HG03432 (cell line): ENCODE results near the gene HSP90AB1.

ENCODE experiments used
- ATAC-seq: cut with Tn5 transposase; IDR thresholded peaks from one replicate; pipeline ENCODE4 v1.9.1; 2021; ENCODE audit warnings: mild to moderate bottlenecking, moderate library complexity; ENCODE audit not compliant: unreplicated experiment

The HSP90AB1 gene

GRCh38 chr6:44234101-44235025, 12.5 kb upstream of the HSP90AB1 start:
- no peak for ATAC-seq

- no peak for ATAC-seq
Measured at GRCh38 chr6:44235269-44235668, 11.6 kb upstream of the HSP90AB1 start.

DNA sequence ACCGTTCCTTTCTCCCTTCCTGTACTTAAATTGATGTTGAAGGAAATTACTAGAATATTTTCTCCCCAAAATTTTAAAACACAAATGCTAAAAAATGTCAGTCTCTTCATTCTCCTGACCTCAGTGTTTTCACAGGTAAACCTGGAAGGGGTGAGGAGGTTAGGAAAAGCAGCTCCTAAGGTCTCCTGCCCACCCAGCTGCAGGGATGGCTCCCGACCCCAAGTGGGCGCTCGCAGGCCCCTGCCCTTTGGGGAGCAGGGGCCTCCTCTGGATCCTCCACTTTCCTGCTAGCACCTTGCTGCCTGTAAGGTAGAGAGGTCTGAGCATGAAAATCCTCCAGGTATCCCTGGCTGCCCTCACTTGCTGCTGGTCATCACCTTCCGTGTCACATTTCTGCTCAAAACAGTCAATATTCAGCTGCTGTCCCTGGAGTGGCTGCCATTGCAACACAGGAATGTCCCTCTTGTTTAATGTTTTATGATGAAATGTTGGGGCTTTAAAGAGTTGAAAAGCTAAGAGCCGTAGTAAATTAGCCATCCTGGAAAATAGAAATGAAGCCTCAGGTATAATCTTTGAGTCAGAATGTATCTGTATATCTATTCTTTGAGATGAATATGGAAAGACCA, 10.9 kb upstream of the HSP90AB1 start:
- ATAC-seq, result no peak

GRCh38 chr6:44237021-44237812, 9.7 kb upstream of the HSP90AB1 start:
- ATAC-seq, result peak; percentile 77

GRCh38 chr6:44237813-44238433, 9.0 kb upstream of the HSP90AB1 start:
- peak; percentile 86 for ATAC-seq

GRCh38 chr6:44238687-44239350, 8.1 kb upstream of the HSP90AB1 start:
- no peak for ATAC-seq

- ATAC-seq, result no peak
Measured at GRCh38 chr6:44243345-44243744, 3.6 kb upstream of the HSP90AB1 start.

DNA sequence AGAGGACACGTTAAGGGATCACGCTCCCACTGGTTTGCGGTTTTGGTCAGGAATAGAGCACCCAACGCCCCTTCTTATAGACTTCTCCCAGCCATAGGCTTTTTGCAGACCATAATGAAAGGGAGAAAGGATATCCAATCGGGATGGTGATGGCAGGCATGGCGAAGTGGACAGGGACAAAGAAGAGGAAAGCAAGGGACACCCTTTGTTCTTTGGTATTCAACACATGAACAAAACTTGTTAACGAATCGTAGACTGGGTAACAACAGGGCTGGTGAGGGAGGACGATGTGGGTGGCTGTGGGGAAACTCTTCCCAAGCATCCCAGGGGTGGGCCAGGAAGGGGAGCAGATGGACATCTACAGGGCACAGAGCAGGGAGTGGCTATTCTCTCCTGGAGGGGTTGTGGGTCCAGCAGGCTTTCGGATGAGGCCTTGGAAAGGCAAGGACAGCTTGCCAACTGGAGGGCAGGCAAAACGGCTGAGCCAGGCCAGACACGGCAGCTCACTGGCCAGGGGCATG, 1.4 kb upstream of the HSP90AB1 start:
- no peak for ATAC-seq

- ATAC-seq, result peak; percentile 55
Measured at GRCh38 chr6:44245912-44246662, 814 bp upstream of the HSP90AB1 start.

DNA sequence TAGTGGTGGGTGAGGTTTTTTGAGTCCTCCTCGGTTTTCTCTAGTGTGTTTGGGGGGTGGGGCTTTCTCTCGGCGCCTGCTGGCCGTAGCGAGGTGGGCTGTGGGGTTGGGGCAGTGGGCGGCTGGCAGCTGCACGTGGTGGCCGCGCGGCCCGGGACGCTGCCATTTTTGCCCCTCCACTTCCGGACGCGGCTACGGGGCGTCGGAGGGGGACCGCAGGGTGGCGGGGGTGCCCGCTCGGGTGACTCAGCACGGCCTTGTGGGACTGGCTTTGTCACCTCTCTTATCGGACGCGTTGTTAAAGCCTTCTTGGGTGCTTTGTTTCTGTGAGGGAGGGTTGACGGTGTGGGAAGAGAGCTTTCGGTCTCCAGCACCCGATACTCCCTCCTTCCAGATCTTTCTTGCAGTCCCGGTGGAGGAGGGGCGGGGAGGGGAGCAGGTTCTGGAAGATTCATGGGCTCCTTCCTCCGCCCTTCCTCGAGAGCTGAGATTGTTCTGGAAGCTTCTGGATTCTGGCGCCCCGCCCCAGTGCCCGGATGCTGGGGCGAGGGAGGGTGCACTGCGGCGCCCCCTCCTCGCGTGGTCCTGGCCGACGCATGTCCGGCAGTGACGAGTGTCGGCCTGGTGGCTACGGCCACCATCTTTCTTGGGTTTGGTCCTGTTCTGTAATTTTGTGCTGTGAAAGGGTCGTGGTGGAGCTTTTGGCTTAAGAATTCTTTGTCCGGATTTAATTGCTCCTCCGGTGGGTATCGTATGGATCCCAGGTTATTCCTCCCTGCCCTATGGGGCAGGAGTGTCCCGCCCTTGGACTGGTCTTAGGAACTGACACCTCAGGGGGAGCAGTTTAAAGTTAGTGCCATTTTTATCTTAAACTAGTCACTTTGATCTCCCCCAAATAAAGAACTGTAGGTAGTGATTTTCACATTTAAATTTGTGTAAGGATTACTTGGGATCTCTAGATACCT, 719 bp downstream of the HSP90AB1 start:
- ATAC-seq, result peak; percentile 31

DNA sequence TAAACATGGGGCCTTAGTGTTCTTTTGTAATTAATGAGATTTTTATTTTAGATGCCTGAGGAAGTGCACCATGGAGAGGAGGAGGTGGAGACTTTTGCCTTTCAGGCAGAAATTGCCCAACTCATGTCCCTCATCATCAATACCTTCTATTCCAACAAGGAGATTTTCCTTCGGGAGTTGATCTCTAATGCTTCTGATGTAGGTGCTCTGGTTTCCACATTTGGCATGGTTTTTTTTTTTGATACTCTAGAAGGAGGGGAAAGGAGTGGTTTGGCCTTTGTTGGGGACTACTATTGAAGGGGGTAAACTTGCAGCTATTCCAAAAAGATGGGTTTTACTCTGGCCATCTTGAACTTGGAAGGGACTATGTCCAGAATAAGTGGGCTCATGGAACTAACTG, 1.7 kb downstream of the HSP90AB1 start:
- no peak for ATAC-seq

DNA sequence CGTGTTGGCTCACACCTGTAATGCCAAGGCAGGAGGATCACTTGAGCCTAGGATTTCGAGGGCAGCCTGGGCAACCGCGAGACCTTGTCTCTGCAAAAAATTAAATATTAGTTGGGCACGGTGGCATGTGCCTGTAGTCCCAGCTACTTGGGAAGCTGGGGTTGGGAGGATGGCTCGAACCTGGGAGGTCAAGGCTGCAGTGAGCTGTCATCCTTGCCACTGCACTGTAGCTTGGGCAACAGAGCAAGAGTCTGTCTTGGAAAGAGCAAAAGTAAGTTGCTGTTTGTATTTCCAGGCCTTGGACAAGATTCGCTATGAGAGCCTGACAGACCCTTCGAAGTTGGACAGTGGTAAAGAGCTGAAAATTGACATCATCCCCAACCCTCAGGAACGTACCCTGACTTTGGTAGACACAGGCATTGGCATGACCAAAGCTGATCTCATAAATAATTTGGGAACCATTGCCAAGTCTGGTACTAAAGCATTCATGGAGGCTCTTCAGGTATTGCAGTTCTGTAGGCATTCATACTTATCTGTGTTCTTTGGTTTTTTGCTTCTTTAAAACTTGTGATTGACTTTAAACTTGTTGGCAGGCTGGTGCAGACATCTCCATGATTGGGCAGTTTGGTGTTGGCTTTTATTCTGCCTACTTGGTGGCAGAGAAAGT, 2.3 kb downstream of the HSP90AB1 start:
- ATAC-seq, result no peak

DNA sequence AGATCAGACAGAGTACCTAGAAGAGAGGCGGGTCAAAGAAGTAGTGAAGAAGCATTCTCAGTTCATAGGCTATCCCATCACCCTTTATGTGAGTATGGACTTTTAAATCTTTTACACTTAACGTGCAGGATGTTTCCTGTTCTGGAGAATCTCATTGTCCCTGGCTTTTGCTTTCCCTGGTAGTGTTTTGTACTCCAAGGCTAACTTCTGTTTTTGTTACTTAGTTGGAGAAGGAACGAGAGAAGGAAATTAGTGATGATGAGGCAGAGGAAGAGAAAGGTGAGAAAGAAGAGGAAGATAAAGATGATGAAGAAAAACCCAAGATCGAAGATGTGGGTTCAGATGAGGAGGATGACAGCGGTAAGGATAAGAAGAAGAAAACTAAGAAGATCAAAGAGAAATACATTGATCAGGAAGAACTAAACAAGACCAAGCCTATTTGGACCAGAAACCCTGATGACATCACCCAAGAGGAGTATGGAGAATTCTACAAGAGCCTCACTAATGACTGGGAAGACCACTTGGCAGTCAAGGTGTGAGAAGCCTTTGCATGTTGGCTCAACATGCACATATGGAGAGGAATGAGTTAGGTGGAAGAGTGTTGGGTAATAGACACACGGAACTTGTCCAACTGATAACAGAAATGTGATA, 3.3 kb downstream of the HSP90AB1 start:
- no peak for ATAC-seq

DNA sequence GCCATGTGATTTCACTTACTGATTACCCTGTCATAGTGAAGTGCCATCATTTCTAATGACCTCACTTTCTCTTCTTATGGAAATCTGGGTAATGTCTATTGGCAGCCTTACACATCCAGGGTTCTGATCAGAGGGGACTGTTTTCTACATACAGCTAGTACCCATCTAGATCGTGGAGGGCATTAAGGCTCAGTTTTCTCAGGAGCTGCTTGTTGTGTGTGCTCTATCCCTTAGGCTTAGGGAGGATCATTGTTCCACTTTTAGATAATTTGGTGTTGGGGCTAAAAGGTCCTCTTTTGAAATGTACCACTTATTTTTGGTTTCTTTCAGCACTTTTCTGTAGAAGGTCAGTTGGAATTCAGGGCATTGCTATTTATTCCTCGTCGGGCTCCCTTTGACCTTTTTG, 3.8 kb downstream of the HSP90AB1 start:
- ATAC-seq, result no peak

GRCh38 chr6:44251576-44252524, 4.9 kb downstream of the HSP90AB1 start:
- no peak for ATAC-seq
